ENCODE data around the gene STK11. TPM values are rescaled to one million over a fixed set of nuclear protein-coding genes. Genes with fewer than 3 reads are reported as not detected.
A peak's percentile ranks its signal among the peaks of the same experiment; 100 is the strongest.

The STK11 gene
- total RNA-seq, 1 experiment from 2014 or later, result 53.0 TPM

GRCh38 chr19:1267477-1268225 is 62.1 kb downstream of the STK11 start:
- H3K27ac ChIP-seq, result no peak overlapping the region
- intact Hi-C loops (cut with micrococcal nuclease; ENCODE audit: unreplicated experiment), result loop anchor here (2.0 kb wide), 1 partner anchor 15 kb away; no protein-coding TSS in a partner anchor
- no peaks in the 10 kb centered on the region for H3K9me2 ChIP-seq (ENCODE audit: insufficient read depth)
- ChIA-PET CTCF (interaction anchor here (5.0 kb wide), 1 partner anchor 23 kb away, joined by 76 read pairs; no protein-coding TSS in a partner anchor), POLR2A (ENCODE audit: unreplicated experiment) (no interaction called here)
- no TSS peak for BruUV-seq (replicated peaks)
- peaks cover 30% of the 10 kb centered on the region for H3K79me2 ChIP-seq (ENCODE audit: low read depth)
- no peaks in the 10 kb centered on the region for H3K27me3 ChIP-seq (ENCODE audit: insufficient read depth, low read depth)
- peaks cover 4% of the 10 kb centered on the region; the same call in 1 of the 2 replicates for H4K20me1 ChIP-seq (ENCODE audit: insufficient read depth)
- DNase-seq, result no peak
- H3K4me2 ChIP-seq, result peak overlapping the region; percentile 78
- peaks cover 39% of the 10 kb centered on the region; the same call in 1 of the 2 replicates for H3F3A ChIP-seq (ENCODE audit: insufficient read depth, low read depth)
- peak overlapping the region; percentile 59; the same call in 1 of the 2 replicates for H3K4me3 ChIP-seq
- H3K9me3 ChIP-seq (ENCODE audit: insufficient read depth, low read depth), result no peaks in the 10 kb centered on the region
- peaks cover 6% of the 10 kb centered on the region; the same call in 1 of the 2 replicates for H3K36me3 ChIP-seq (ENCODE audit: low read depth)
- peaks cover 46% of the 10 kb centered on the region for H3K4me1 ChIP-seq (replicated peaks; ENCODE audit: insufficient read depth)
- TF ChIP-seq CTCF (conservative IDR thresholded peaks at IDR 0.05) (no peak), EZH2 (IDR thresholded peaks at IDR 0.05; ENCODE audit: low read depth) (no peak)
- H2AFZ ChIP-seq, result no peak overlapping the region

GRCh38 chr19:1268226-1269064 is 62.9 kb downstream of the STK11 start:
- DNase-seq, result no peak
- Histone ChIP-seq H3K27ac (no peak overlapping the region), H3K27me3 (ENCODE audit: insufficient read depth, low read depth) (no peaks in the 10 kb centered on the region), H3K79me2 (ENCODE audit: low read depth) (peaks cover 38% of the 10 kb centered on the region), H3K9me2 (ENCODE audit: insufficient read depth) (no peaks in the 10 kb centered on the region), H3K4me1 (replicated peaks; ENCODE audit: insufficient read depth) (peaks cover 46% of the 10 kb centered on the region), H3K4me2 (peak overlapping the region; percentile 63), H3K4me3 (peak overlapping the region; percentile 67; the same call in 1 of the 2 replicates), H4K20me1 (ENCODE audit: insufficient read depth) (peaks cover 8% of the 10 kb centered on the region; the same call in 1 of the 2 replicates), H3F3A (ENCODE audit: insufficient read depth, low read depth) (peaks cover 38% of the 10 kb centered on the region), H3K9me3 (ENCODE audit: insufficient read depth, low read depth) (no peaks in the 10 kb centered on the region), H2AFZ (no peak overlapping the region), H3K36me3 (ENCODE audit: low read depth) (peaks cover 7% of the 10 kb centered on the region; the same call in 1 of the 2 replicates)
- intact Hi-C loops (cut with micrococcal nuclease; ENCODE audit: unreplicated experiment), result no loop called here
- ChIA-PET CTCF (interaction anchor here (0.6 to 5.0 kb wide), 3 partner anchors 16 to 187 kb away, joined by 4 to 76 read pairs (median 5); no protein-coding TSS in a partner anchor), POLR2A (ENCODE audit: unreplicated experiment) (interaction anchor here (0.5 to 1.3 kb wide), 24 partner anchors 9 to 1267 kb away, joined by 3 to 23 read pairs (median 4); partner anchors contain the start of genes ABCA7, GPX4 and REEP6)
- BruUV-seq (replicated peaks), result no TSS peak
- TF ChIP-seq CTCF (conservative IDR thresholded peaks at IDR 0.05) (no peak), EZH2 (IDR thresholded peaks at IDR 0.05; ENCODE audit: low read depth) (no peak)

GRCh38 chr19:1269065-1269477 is 63.5 kb downstream of the STK11 start, which contains the start of gene CIRBP:
Gene CIRBP (plus strand): TSS chr19:1269332. CDS start chr19:1270934, 1,602 bp downstream.
- Histone ChIP-seq H3K9me3 (ENCODE audit: insufficient read depth, low read depth) (no peaks in the 10 kb centered on the region), H3K4me3 (peak within 1 kb of the TSS; percentile 67), H3K4me2 (peak within 1 kb of the TSS; percentile 84), H3F3A (ENCODE audit: insufficient read depth, low read depth) (peaks cover 43% of the 10 kb centered on the region), H3K4me1 (replicated peaks; ENCODE audit: insufficient read depth) (peaks cover 51% of the 10 kb centered on the region), H2AFZ (no peak within 1 kb of the TSS), H4K20me1 (ENCODE audit: insufficient read depth) (peaks cover 12% of the 10 kb centered on the region), H3K27me3 (ENCODE audit: insufficient read depth, low read depth) (no peaks in the 10 kb centered on the region), H3K79me2 (ENCODE audit: low read depth) (peaks cover 44% of the 10 kb centered on the region), H3K9me2 (ENCODE audit: insufficient read depth) (no peaks in the 10 kb centered on the region), H3K36me3 (ENCODE audit: low read depth) (peaks cover 11% of the 10 kb centered on the region; the same call in 1 of the 2 replicates), H3K27ac (peak within 1 kb of the TSS; percentile 82)
- TF ChIP-seq EZH2 (IDR thresholded peaks at IDR 0.05; ENCODE audit: low read depth) (no peak), CTCF (conservative IDR thresholded peaks at IDR 0.05) (no peak)
- BruUV-seq (replicated peaks), result no TSS peak
- intact Hi-C loops (cut with micrococcal nuclease; ENCODE audit: unreplicated experiment), result no loop called here
- ChIA-PET CTCF (interaction anchor here (0.6 to 5.0 kb wide), 3 partner anchors 16 to 187 kb away, joined by 4 to 76 read pairs (median 5); no protein-coding TSS in a partner anchor), POLR2A (ENCODE audit: unreplicated experiment) (interaction anchor here (0.5 to 1.3 kb wide), 25 partner anchors 9 to 1266 kb away, joined by 3 to 23 read pairs (median 5); partner anchors contain the start of genes ABCA7, GPX4 and REEP6)
- DNase-seq, result peak; percentile 90 to 97

Measured in PC-9 (cell line).